Measurements from ENCODE around the gene CORO2A.

DNA sequence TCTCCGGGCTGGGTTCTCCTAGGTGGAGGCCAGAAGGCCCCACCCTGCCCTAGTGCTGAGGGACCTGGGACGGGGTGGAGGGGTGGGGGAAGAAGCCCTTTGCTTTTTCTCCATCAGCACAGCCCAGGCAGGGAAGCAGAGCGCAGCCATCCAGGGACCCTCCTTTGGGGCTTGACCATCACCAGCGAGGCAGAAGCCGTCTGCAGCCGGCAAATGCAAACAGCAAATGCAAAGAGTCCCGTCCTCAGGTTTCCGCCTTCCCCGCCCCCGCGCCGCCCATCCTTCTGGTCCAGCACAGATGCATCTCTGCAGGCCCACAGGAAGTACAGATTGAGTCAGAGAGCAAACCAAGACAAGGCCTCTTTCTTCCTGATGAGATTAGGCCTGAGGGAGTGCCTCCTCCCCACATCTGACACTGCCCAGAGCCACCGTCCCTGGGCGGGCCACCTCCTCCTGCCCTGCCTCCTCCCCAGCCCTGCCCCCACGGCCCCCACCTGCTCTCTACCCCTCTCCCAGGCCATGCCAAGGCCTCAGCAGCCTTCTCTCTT lies 23.4 kb downstream of the CORO2A start:
- TF ChIP-seq CTCF (IDR thresholded peaks at IDR 0.05) = no peak
- TF ChIP-seq POLR2A (IDR thresholded peaks at IDR 0.05) = no peak
